Gastrocnemius medialis (tissue), 4 donors: ENCODE data around the gene GPATCH2L.

Experiments used
- POLR2A ChIP-seq, 2 donors: fragments of 450-650 bp; IDR thresholded peaks; one replicate each; pipeline ENCODE4 v1.6.1; 2017; ENCODE audit warnings: antibody characterized with exemption in 2 of 2, mild to moderate bottlenecking in 2 of 2, moderate library complexity in 2 of 2
- TF ChIP-seq, protein P1 (sequence below), 5 experiments: fragments of 450-650 bp in 3 of 5; fragments of 200-600 bp in 2 of 5; sonication (generic) in 2 of 5; IDR thresholded peaks in 4 of 5; conservative IDR thresholded peaks in 1 of 5; 1 replicate in 4 of 5; 2 replicates in 1 of 5; pipeline ENCODE4 v1.5.1; 2016 to 2019; ENCODE audit warnings: antibody characterized with exemption in 5 of 5, mild to moderate bottlenecking in 3 of 5, moderate library complexity in 3 of 5

DNA sequence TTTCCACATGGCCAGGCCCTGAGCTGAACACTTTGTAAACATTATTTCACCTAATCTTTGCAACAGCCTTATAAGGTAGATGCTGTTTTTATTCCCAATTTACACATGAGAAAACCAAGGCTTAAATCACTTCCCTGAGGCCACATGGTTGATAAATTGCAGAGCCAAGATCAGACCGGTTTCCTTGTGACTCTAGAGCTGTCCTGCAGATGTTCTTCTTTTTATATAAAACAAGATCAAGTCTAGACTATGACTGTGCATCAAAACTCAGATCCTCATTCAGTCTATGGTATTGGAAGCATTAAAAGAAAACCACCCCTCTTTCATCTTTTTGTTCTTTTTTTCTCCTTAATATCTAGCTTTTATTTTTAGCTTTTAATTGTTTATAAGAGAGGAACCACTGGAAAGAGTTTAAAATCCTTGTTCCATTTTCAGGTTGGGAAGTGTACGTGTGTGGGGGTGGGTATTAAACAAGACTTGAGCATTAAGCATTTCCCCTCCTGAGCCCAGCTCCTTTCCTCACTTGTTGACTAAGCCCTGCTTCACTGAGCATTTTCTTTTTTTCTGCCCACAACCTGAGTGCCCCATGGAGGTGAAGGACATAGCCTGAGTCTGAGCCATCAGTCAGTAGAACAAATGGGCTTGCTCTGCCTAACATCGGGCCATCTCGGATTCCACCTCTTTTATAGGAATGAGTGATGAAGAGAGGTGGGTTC, 45.4 kb downstream of the GPATCH2L start:
- TF ChIP-seq, protein P1, sequence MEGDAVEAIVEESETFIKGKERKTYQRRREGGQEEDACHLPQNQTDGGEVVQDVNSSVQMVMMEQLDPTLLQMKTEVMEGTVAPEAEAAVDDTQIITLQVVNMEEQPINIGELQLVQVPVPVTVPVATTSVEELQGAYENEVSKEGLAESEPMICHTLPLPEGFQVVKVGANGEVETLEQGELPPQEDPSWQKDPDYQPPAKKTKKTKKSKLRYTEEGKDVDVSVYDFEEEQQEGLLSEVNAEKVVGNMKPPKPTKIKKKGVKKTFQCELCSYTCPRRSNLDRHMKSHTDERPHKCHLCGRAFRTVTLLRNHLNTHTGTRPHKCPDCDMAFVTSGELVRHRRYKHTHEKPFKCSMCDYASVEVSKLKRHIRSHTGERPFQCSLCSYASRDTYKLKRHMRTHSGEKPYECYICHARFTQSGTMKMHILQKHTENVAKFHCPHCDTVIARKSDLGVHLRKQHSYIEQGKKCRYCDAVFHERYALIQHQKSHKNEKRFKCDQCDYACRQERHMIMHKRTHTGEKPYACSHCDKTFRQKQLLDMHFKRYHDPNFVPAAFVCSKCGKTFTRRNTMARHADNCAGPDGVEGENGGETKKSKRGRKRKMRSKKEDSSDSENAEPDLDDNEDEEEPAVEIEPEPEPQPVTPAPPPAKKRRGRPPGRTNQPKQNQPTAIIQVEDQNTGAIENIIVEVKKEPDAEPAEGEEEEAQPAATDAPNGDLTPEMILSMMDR (IDR thresholded peaks at IDR 0.05 in 4 of 5, conservative IDR thresholded peaks at IDR 0.05 in 1 of 5) = no peak
- TF ChIP-seq POLR2A (IDR thresholded peaks at IDR 0.05) = no peak
